ENCODE results near the gene FRMD4B.
"Not testable (repeated sequence)": the region's sequence is repeated elsewhere in the genome, so short reads cannot be mapped to it uniquely, and the experiment has no call there.

FRMD4B gene

GRCh38 chr3:69338911-69339310, 47.0 kb downstream of the FRMD4B start:
- no peak overlapping the region for H3K9ac ChIP-seq (ENCODE audit: low read depth, low read length)
- H3K36me3 ChIP-seq (ENCODE audit: control insufficient read depth, insufficient read depth, low read length), result no peaks in the 10 kb centered on the region
- H3K27me3 ChIP-seq (ENCODE audit: control insufficient read depth, insufficient read depth, low read length), result no peaks in the 10 kb centered on the region
- no peaks in the 10 kb centered on the region for H3K9me3 ChIP-seq (ENCODE audit: control insufficient read depth, insufficient read depth, low read length)
- H3K27ac ChIP-seq (ENCODE audit: low read depth, low read length), result no peak overlapping the region
- peaks cover 5% of the 10 kb centered on the region; the same call in 1 of the 2 replicates for H3K4me1 ChIP-seq (ENCODE audit: control insufficient read depth, insufficient read depth, low read length)
- no peak overlapping the region for H3K4me3 ChIP-seq (ENCODE audit: low read depth, low read length)

DNA sequence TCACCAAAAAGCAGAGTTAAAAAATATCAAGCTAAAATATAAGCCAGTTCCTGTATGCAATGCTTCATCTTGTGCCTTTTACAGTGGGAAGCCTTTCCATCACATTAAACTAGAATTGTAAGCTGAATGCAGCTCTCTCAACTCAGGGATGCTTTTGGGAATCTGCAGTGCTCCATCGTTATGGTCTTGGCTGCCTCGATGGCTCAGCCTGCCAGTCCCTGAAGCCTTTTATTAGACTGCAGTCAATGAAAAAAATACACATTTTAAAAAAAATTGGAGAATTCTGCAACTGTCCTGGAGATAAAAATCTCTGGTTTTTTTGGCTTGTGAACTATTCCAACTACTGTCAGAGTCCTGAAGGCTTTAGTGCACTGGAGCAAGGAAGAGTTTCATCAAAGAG, 53.0 kb downstream of the FRMD4B start:
- Histone ChIP-seq H3K9ac (ENCODE audit: low read depth, low read length) (no peak overlapping the region), H3K36me3 (ENCODE audit: control insufficient read depth, insufficient read depth, low read length) (no peaks in the 10 kb centered on the region), H3K27ac (ENCODE audit: low read depth, low read length) (no peak overlapping the region), H3K27me3 (ENCODE audit: control insufficient read depth, insufficient read depth, low read length) (no peaks in the 10 kb centered on the region), H3K4me3 (ENCODE audit: low read depth, low read length) (no peak overlapping the region), H3K9me3 (ENCODE audit: control insufficient read depth, insufficient read depth, low read length) (no peaks in the 10 kb centered on the region), H3K4me1 (ENCODE audit: control insufficient read depth, insufficient read depth, low read length) (no peaks in the 10 kb centered on the region)

GRCh38 chr3:69330891-69331400, 54.9 kb downstream of the FRMD4B start:
- H3K27ac ChIP-seq (ENCODE audit: low read depth, low read length), result no peak overlapping the region
- H3K9ac ChIP-seq (ENCODE audit: low read depth, low read length), result no peak overlapping the region
- no peaks in the 10 kb centered on the region for H3K4me1 ChIP-seq (ENCODE audit: control insufficient read depth, insufficient read depth, low read length)
- no peak overlapping the region for H3K4me3 ChIP-seq (ENCODE audit: low read depth, low read length)
- H3K27me3 ChIP-seq (ENCODE audit: control insufficient read depth, insufficient read depth, low read length), result no peaks in the 10 kb centered on the region
- no peaks in the 10 kb centered on the region for H3K9me3 ChIP-seq (ENCODE audit: control insufficient read depth, insufficient read depth, low read length)
- no peaks in the 10 kb centered on the region for H3K36me3 ChIP-seq (ENCODE audit: control insufficient read depth, insufficient read depth, low read length)

- Histone ChIP-seq H3K27me3 (ENCODE audit: control insufficient read depth, insufficient read depth, low read length) (no peaks in the 10 kb centered on the region), H3K4me1 (ENCODE audit: control insufficient read depth, insufficient read depth, low read length) (no peaks in the 10 kb centered on the region), H3K27ac (ENCODE audit: low read depth, low read length) (no peak overlapping the region)
Measured at GRCh38 chr3:69329892-69330291, 56.0 kb downstream of the FRMD4B start.

DNA sequence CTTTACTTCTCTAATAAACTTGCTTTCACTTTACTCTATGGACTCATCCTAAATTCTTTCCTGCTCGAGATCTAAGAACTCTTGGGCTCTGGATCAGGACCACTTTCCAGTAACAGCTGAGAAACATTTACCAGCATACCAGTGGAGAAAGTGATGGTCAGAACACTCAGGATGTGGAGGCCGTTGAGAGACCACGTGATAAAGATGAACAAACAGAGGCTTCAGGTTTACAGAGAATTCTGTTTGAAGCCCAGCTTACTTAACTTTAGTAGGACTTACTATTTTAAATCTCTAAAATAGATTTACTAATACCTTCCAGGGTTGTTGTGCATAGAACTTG, 57.0 kb downstream of the FRMD4B start:
- Histone ChIP-seq H3K4me1 (ENCODE audit: control insufficient read depth, insufficient read depth, low read length) (no peaks in the 10 kb centered on the region), H3K9me3 (ENCODE audit: control insufficient read depth, insufficient read depth, low read length) (no peaks in the 10 kb centered on the region), H3K27ac (ENCODE audit: low read depth, low read length) (no peak overlapping the region), H3K4me3 (ENCODE audit: low read depth, low read length) (no peak overlapping the region), H3K27me3 (ENCODE audit: control insufficient read depth, insufficient read depth, low read length) (no peaks in the 10 kb centered on the region), H3K9ac (ENCODE audit: low read depth, low read length) (no peak overlapping the region), H3K36me3 (ENCODE audit: control insufficient read depth, insufficient read depth, low read length) (no peaks in the 10 kb centered on the region)

More at GRCh38 chr3:69329892-69330291, 56.0 kb downstream of the FRMD4B start:
- Histone ChIP-seq H3K36me3 (ENCODE audit: control insufficient read depth, insufficient read depth, low read length) (no peaks in the 10 kb centered on the region), H3K9me3 (ENCODE audit: control insufficient read depth, insufficient read depth, low read length) (no peaks in the 10 kb centered on the region), H3K4me3 (ENCODE audit: low read depth, low read length) (no peak overlapping the region), H3K9ac (ENCODE audit: low read depth, low read length) (no peak overlapping the region)

- H3K27me3 ChIP-seq (ENCODE audit: control insufficient read depth, insufficient read depth, low read length), result no peaks in the 10 kb centered on the region
- no peaks in the 10 kb centered on the region for H3K9me3 ChIP-seq (ENCODE audit: control insufficient read depth, insufficient read depth, low read length)
- no peaks in the 10 kb centered on the region for H3K36me3 ChIP-seq (ENCODE audit: control insufficient read depth, insufficient read depth, low read length)
- no peaks in the 10 kb centered on the region for H3K4me1 ChIP-seq (ENCODE audit: control insufficient read depth, insufficient read depth, low read length)
- H3K27ac ChIP-seq (ENCODE audit: low read depth, low read length), result no peak overlapping the region
- H3K9ac ChIP-seq (ENCODE audit: low read depth, low read length), result no peak overlapping the region
- no peak overlapping the region for H3K4me3 ChIP-seq (ENCODE audit: low read depth, low read length)
Measured at GRCh38 chr3:69328103-69328962, 57.6 kb downstream of the FRMD4B start.

- Histone ChIP-seq H3K4me1 (ENCODE audit: control insufficient read depth, insufficient read depth, low read length) (no peaks in the 10 kb centered on the region), H3K4me3 (ENCODE audit: low read depth, low read length) (no peak overlapping the region), H3K9me3 (ENCODE audit: control insufficient read depth, insufficient read depth, low read length) (no peaks in the 10 kb centered on the region), H3K9ac (ENCODE audit: low read depth, low read length) (no peak overlapping the region), H3K36me3 (ENCODE audit: control insufficient read depth, insufficient read depth, low read length) (no peaks in the 10 kb centered on the region), H3K27me3 (ENCODE audit: control insufficient read depth, insufficient read depth, low read length) (no peaks in the 10 kb centered on the region), H3K27ac (ENCODE audit: low read depth, low read length) (no peak overlapping the region)
Measured at GRCh38 chr3:69326855-69327300, 59.0 kb downstream of the FRMD4B start.

- Histone ChIP-seq H3K9ac (ENCODE audit: low read depth, low read length) (no peak overlapping the region), H3K27me3 (ENCODE audit: control insufficient read depth, insufficient read depth, low read length) (no peaks in the 10 kb centered on the region)
Measured at GRCh38 chr3:69325151-69325550, 60.7 kb downstream of the FRMD4B start.

GRCh38 chr3:69324362-69325025, 61.4 kb downstream of the FRMD4B start:
- no peaks in the 10 kb centered on the region for H3K9me3 ChIP-seq (ENCODE audit: control insufficient read depth, insufficient read depth, low read length)
- no peaks in the 10 kb centered on the region for H3K27me3 ChIP-seq (ENCODE audit: control insufficient read depth, insufficient read depth, low read length)
- no peak overlapping the region for H3K9ac ChIP-seq (ENCODE audit: low read depth, low read length)
- no peak overlapping the region for H3K27ac ChIP-seq (ENCODE audit: low read depth, low read length)
- H3K4me1 ChIP-seq (ENCODE audit: control insufficient read depth, insufficient read depth, low read length), result no peaks in the 10 kb centered on the region
- H3K36me3 ChIP-seq (ENCODE audit: control insufficient read depth, insufficient read depth, low read length), result no peaks in the 10 kb centered on the region
- no peak overlapping the region for H3K4me3 ChIP-seq (ENCODE audit: low read depth, low read length)

More at GRCh38 chr3:69325151-69325550, 60.7 kb downstream of the FRMD4B start:
- Histone ChIP-seq H3K27ac (ENCODE audit: low read depth, low read length) (no peak overlapping the region), H3K9me3 (ENCODE audit: control insufficient read depth, insufficient read depth, low read length) (no peaks in the 10 kb centered on the region), H3K4me1 (ENCODE audit: control insufficient read depth, insufficient read depth, low read length) (no peaks in the 10 kb centered on the region), H3K36me3 (ENCODE audit: control insufficient read depth, insufficient read depth, low read length) (no peaks in the 10 kb centered on the region), H3K4me3 (ENCODE audit: low read depth, low read length) (no peak overlapping the region)

- Histone ChIP-seq H3K4me3 (ENCODE audit: low read depth, low read length) (no peak overlapping the region), H3K36me3 (ENCODE audit: control insufficient read depth, insufficient read depth, low read length) (no peaks in the 10 kb centered on the region), H3K4me1 (ENCODE audit: control insufficient read depth, insufficient read depth, low read length) (no peaks in the 10 kb centered on the region), H3K9ac (ENCODE audit: low read depth, low read length) (no peak overlapping the region), H3K9me3 (ENCODE audit: control insufficient read depth, insufficient read depth, low read length) (no peaks in the 10 kb centered on the region), H3K27me3 (ENCODE audit: control insufficient read depth, insufficient read depth, low read length) (no peaks in the 10 kb centered on the region), H3K27ac (ENCODE audit: low read depth, low read length) (no peak overlapping the region)
Measured at GRCh38 chr3:69323941-69324340, 61.9 kb downstream of the FRMD4B start.

GRCh38 chr3:69322512-69322911, 63.4 kb downstream of the FRMD4B start:
- H3K36me3 ChIP-seq (ENCODE audit: control insufficient read depth, insufficient read depth, low read length); H3K27me3 ChIP-seq (ENCODE audit: control insufficient read depth, insufficient read depth, low read length); H3K9ac ChIP-seq (ENCODE audit: low read depth, low read length); H3K4me1 ChIP-seq (ENCODE audit: control insufficient read depth, insufficient read depth, low read length); H3K27ac ChIP-seq (ENCODE audit: low read depth, low read length); H3K4me3 ChIP-seq (ENCODE audit: low read depth, low read length); H3K9me3 ChIP-seq (ENCODE audit: control insufficient read depth, insufficient read depth, low read length): not testable (repeated sequence)
